ENCODE results near the gene IKZF2. TPM values are rescaled to one million over a fixed set of nuclear protein-coding genes. Genes with fewer than 3 reads are reported as not detected.

IKZF2 gene
- total and polyA plus RNA-seq, 4 donors = 0.35 to 4.7 (median 2.5) TPM

DNA sequence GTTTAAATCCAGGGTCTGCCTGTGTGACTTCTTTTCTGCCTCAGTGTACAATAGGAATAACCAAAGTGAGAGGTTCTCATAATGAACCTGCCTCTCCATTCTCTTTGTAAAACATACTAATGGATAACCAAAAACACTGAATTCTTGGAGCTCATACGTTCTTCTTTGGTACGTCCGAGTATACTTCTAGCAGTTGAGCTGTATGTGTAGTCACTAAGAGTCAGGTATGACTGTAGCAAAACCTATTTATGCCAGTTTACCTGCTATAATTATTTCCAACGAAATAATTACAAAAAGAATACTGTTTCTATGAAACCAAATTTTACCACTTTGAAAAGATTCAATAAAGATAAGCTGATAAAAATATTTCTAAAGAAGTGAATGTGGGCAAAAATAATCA, 109.2 kb downstream of the IKZF2 start:
- H3K27me3 ChIP-seq (ENCODE audit: control insufficient read depth in 4 of 4, insufficient read depth in 4 of 4, low read length in 3 of 4) = no peaks in the 10 kb centered on the region
- H3K4me1 ChIP-seq (ENCODE audit: control insufficient read depth in 4 of 4, insufficient read depth in 4 of 4, low read length in 3 of 4) = no peaks in the 10 kb centered on the region
- TF ChIP-seq GABPA (IDR thresholded peaks at IDR 0.05 in 1 of 2, conservative IDR thresholded peaks at IDR 0.05 in 1 of 2) (no peak), HNF4A (conservative IDR thresholded peaks at IDR 0.05) (no peak)
- peaks cover 0 to 8% (median 0%) of the 10 kb centered on the region in 4 donors for H3K36me3 ChIP-seq (ENCODE audit: control insufficient read depth in 4 of 4, insufficient read depth in 3 of 4, low read depth in 1 of 4, low read length in 3 of 4)
- no peak for DNase-seq (ENCODE audit: low spot score)
- WGBS = 42% methylated on average over 4 of the region's 4 CpGs
- H3K4me3 ChIP-seq (ENCODE audit: low read depth in 1 of 3, low read length in 3 of 3) = no peak overlapping the region
- H3K9ac ChIP-seq (ENCODE audit: low read depth in 1 of 2, low read length in 2 of 2) = no peak overlapping the region
- no peak overlapping the region for H3K27ac ChIP-seq (ENCODE audit: low read depth in 1 of 2, low read length in 2 of 2)
- H3K9me3 ChIP-seq (ENCODE audit: control insufficient read depth in 4 of 4, low read length in 3 of 4) = no peaks in the 10 kb centered on the region

DNA sequence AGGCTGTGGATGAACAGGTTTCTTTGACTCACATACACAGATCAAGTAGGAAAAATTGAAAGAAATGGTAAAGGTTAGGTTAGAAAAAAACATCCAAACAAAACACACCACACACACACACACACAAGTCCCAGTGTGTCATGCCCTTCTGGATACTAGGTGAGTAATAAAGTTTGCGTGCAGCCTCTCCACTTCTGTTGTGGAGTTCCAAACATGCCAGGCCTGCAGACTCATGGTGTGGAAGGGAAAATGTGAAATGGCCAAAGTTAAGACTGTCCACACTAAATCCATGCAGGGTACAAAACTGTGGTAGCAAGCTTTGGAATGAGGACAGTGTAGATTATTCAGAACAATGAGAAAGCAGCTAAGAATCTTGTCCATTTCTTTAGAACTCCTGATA, 114.6 kb downstream of the IKZF2 start:
- Histone ChIP-seq H3K4me1 (ENCODE audit: control insufficient read depth in 4 of 4, insufficient read depth in 4 of 4, low read length in 3 of 4) (no peaks in the 10 kb centered on the region), H3K36me3 (ENCODE audit: control insufficient read depth in 4 of 4, insufficient read depth in 3 of 4, low read depth in 1 of 4, low read length in 3 of 4) (no peaks in the 10 kb centered on the region), H3K9ac (ENCODE audit: low read depth in 1 of 2, low read length in 2 of 2) (no peak overlapping the region), H3K4me3 (ENCODE audit: low read depth in 1 of 3, low read length in 3 of 3) (no peak overlapping the region), H3K27me3 (ENCODE audit: control insufficient read depth in 4 of 4, insufficient read depth in 4 of 4, low read length in 3 of 4) (no peaks in the 10 kb centered on the region), H3K27ac (ENCODE audit: low read depth in 1 of 2, low read length in 2 of 2) (no peak overlapping the region), H3K9me3 (ENCODE audit: control insufficient read depth in 4 of 4, low read length in 3 of 4) (no peaks in the 10 kb centered on the region)
- TF ChIP-seq RAD21 (IDR thresholded peaks at IDR 0.05) = no peak
- TF ChIP-seq, protein P1, sequence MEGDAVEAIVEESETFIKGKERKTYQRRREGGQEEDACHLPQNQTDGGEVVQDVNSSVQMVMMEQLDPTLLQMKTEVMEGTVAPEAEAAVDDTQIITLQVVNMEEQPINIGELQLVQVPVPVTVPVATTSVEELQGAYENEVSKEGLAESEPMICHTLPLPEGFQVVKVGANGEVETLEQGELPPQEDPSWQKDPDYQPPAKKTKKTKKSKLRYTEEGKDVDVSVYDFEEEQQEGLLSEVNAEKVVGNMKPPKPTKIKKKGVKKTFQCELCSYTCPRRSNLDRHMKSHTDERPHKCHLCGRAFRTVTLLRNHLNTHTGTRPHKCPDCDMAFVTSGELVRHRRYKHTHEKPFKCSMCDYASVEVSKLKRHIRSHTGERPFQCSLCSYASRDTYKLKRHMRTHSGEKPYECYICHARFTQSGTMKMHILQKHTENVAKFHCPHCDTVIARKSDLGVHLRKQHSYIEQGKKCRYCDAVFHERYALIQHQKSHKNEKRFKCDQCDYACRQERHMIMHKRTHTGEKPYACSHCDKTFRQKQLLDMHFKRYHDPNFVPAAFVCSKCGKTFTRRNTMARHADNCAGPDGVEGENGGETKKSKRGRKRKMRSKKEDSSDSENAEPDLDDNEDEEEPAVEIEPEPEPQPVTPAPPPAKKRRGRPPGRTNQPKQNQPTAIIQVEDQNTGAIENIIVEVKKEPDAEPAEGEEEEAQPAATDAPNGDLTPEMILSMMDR (IDR thresholded peaks at IDR 0.05; ENCODE audit: low read depth, low read length, missing input control) = no peak
- TF ChIP-seq NR2F2 (IDR thresholded peaks at IDR 0.05) = no peak
- TF ChIP-seq, protein P2, sequence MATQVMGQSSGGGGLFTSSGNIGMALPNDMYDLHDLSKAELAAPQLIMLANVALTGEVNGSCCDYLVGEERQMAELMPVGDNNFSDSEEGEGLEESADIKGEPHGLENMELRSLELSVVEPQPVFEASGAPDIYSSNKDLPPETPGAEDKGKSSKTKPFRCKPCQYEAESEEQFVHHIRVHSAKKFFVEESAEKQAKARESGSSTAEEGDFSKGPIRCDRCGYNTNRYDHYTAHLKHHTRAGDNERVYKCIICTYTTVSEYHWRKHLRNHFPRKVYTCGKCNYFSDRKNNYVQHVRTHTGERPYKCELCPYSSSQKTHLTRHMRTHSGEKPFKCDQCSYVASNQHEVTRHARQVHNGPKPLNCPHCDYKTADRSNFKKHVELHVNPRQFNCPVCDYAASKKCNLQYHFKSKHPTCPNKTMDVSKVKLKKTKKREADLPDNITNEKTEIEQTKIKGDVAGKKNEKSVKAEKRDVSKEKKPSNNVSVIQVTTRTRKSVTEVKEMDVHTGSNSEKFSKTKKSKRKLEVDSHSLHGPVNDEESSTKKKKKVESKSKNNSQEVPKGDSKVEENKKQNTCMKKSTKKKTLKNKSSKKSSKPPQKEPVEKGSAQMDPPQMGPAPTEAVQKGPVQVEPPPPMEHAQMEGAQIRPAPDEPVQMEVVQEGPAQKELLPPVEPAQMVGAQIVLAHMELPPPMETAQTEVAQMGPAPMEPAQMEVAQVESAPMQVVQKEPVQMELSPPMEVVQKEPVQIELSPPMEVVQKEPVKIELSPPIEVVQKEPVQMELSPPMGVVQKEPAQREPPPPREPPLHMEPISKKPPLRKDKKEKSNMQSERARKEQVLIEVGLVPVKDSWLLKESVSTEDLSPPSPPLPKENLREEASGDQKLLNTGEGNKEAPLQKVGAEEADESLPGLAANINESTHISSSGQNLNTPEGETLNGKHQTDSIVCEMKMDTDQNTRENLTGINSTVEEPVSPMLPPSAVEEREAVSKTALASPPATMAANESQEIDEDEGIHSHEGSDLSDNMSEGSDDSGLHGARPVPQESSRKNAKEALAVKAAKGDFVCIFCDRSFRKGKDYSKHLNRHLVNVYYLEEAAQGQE (IDR thresholded peaks at IDR 0.05) = no peak
- TF ChIP-seq, protein P3, sequence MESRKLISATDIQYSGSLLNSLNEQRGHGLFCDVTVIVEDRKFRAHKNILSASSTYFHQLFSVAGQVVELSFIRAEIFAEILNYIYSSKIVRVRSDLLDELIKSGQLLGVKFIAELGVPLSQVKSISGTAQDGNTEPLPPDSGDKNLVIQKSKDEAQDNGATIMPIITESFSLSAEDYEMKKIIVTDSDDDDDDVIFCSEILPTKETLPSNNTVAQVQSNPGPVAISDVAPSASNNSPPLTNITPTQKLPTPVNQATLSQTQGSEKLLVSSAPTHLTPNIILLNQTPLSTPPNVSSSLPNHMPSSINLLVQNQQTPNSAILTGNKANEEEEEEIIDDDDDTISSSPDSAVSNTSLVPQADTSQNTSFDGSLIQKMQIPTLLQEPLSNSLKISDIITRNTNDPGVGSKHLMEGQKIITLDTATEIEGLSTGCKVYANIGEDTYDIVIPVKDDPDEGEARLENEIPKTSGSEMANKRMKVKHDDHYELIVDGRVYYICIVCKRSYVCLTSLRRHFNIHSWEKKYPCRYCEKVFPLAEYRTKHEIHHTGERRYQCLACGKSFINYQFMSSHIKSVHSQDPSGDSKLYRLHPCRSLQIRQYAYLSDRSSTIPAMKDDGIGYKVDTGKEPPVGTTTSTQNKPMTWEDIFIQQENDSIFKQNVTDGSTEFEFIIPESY (IDR thresholded peaks at IDR 0.05) = no peak
- TF ChIP-seq, protein P4, sequence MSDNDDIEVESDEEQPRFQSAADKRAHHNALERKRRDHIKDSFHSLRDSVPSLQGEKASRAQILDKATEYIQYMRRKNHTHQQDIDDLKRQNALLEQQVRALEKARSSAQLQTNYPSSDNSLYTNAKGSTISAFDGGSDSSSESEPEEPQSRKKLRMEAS (IDR thresholded peaks at IDR 0.05) = no peak
- no peak for TF ChIP-seq FOXA2 (IDR thresholded peaks at IDR 0.05)
- no peak for TF ChIP-seq RXRA (IDR thresholded peaks at IDR 0.05)
- TF ChIP-seq HNF4A (conservative IDR thresholded peaks at IDR 0.05) = no peak
- no peak for TF ChIP-seq JUND (IDR thresholded peaks at IDR 0.05)
- no peak for TF ChIP-seq SP1 (IDR thresholded peaks at IDR 0.05)
- TF ChIP-seq FOXA1 (IDR thresholded peaks at IDR 0.05) = no peak
- no peak for DNase-seq (ENCODE audit: low spot score)
- WGBS = 1% methylated on average over 1 of the region's 1 CpG
